GM13977 (cell line): Measurements from ENCODE around the gene PTPRB.

Source experiments
- DNase-seq: peaks from one replicate; pipeline ENCODE4 v3.0.0; 2012; ENCODE audit warnings: low spot score
- CTCF ChIP-seq: IDR thresholded peaks from 2 replicates; pipeline ENCODE4 v1.5.1; 2012; ENCODE audit warnings: mild to moderate bottlenecking, control low read depth; ENCODE audit not compliant: insufficient read depth; ENCODE audit errors: extremely low read depth, missing control alignments
- in situ Hi-C: fragments of 300-500 bp; cut with MboI; formaldehyde crosslinking; loops from one replicate; pipeline ENCODE4 v1.12.0; 2022; ENCODE audit warnings: low sequenced_read_pairs, low pct_unique_long_range_greater_than_20kb, mixed read lengths, inconsistent platforms; ENCODE audit not compliant: unreplicated experiment

Gene PTPRB

GRCh38 chr12:70639535-70639934 lies 2.3 kb upstream of the PTPRB start:
- in situ Hi-C loops, result no loop called here
- TF ChIP-seq CTCF, result no peak

GRCh38 chr12:70638639-70639360 lies 1.6 kb upstream of the PTPRB start:
- in situ Hi-C loops, result no loop called here
- DNase-seq, result no peak
- no peak for TF ChIP-seq CTCF

More at GRCh38 chr12:70639535-70639934, 2.3 kb upstream of the PTPRB start:
- no peak for DNase-seq

GRCh38 chr12:70635755-70636154 lies 1.5 kb downstream of the PTPRB start:
- in situ Hi-C loops, result no loop called here
- no peak for TF ChIP-seq CTCF
- DNase-seq, result no peak

- in situ Hi-C loops, result no loop called here
- DNase-seq, result no peak
- no peak for TF ChIP-seq CTCF
These were observed 8.3 kb downstream of the PTPRB start for GRCh38 chr12:70628701-70629480.

- in situ Hi-C loops, result no loop called here
- no peak for DNase-seq
- no peak for TF ChIP-seq CTCF
These were observed 9.6 kb downstream of the PTPRB start for GRCh38 chr12:70627677-70628076.

- in situ Hi-C loops, result no loop called here
- TF ChIP-seq CTCF, result no peak
- DNase-seq, result no peak
These were observed 11.0 kb downstream of the PTPRB start for GRCh38 chr12:70626180-70626579.
